Liver (tissue), 9 donors: ENCODE data around the gene NAT14. TPM values are rescaled to one million over a fixed set of nuclear protein-coding genes. Genes with fewer than 3 reads are reported as not detected.
A peak's percentile ranks its signal among the peaks of the same experiment; 100 is the strongest.

Experiments
- DNase-seq: peaks from one replicate; pipeline ENCODE4 v3.0.0-alpha.2; 2017; ENCODE audit warnings: low spot score
- H3K27ac ChIP-seq, 2 donors: one replicate each; pipeline ENCODE4 v1.7.0; 2013; ENCODE audit warnings: inconsistent platforms in 2 of 2, low read length in 2 of 2, control low read depth in 1 of 2, low read depth in 1 of 2, mild to moderate bottlenecking in 1 of 2
- H3K27me3 ChIP-seq, 4 donors: one replicate each; pipeline versions ENCODE4 v1.6.1 to v1.7.0; 2013; ENCODE audit warnings: low read length in 3 of 4, inconsistent platforms in 1 of 4, mild to moderate bottlenecking in 1 of 4, moderate library complexity in 1 of 4; ENCODE audit not compliant: control insufficient read depth in 4 of 4, insufficient read depth in 4 of 4
- H3K36me3 ChIP-seq, 4 donors: one replicate each; pipeline versions ENCODE4 v1.6.1 to v1.7.0; 2013; ENCODE audit warnings: low read length in 3 of 4, mild to moderate bottlenecking in 3 of 4, low read depth in 1 of 4, moderate library complexity in 1 of 4; ENCODE audit not compliant: control insufficient read depth in 4 of 4, insufficient read depth in 3 of 4
- H3K4me1 ChIP-seq, 4 donors: one replicate each; pipeline versions ENCODE4 v1.6.1 to v1.7.0; 2013; ENCODE audit warnings: low read length in 3 of 4, mild to moderate bottlenecking in 3 of 4, moderate library complexity in 1 of 4; ENCODE audit not compliant: control insufficient read depth in 4 of 4, insufficient read depth in 4 of 4
- H3K4me3 ChIP-seq, 3 donors: one replicate each; pipeline versions ENCODE4 v1.6.1 to v1.7.0; 2013; ENCODE audit warnings: low read length in 3 of 3, control low read depth in 1 of 3, low read depth in 1 of 3, mild to moderate bottlenecking in 1 of 3
- H3K9ac ChIP-seq, 2 donors: one replicate each; pipeline ENCODE4 v1.7.0; 2013; ENCODE audit warnings: low read length in 2 of 2, mild to moderate bottlenecking in 2 of 2, moderate library complexity in 2 of 2, control low read depth in 1 of 2, low read depth in 1 of 2
- H3K9me3 ChIP-seq, 4 donors: one replicate each; pipeline versions ENCODE4 v1.6.1 to v1.7.0; 2013; ENCODE audit warnings: low read length in 3 of 4; ENCODE audit not compliant: control insufficient read depth in 4 of 4
- EGR1 ChIP-seq, 2 donors: IDR thresholded peaks; 2 replicates each; pipeline ENCODE4 v1.6.1; 2016 to 2018; ENCODE audit warnings: antibody characterized with exemption in 2 of 2, low read depth in 2 of 2
- FOXA1 ChIP-seq: IDR thresholded peaks from 2 replicates; pipeline ENCODE4 v1.6.1; 2016; ENCODE audit warnings: antibody characterized with exemption
- FOXA2 ChIP-seq: IDR thresholded peaks from 2 replicates; pipeline ENCODE4 v1.6.1; 2016; ENCODE audit warnings: antibody characterized with exemption
- HNF4G ChIP-seq: IDR thresholded peaks from 2 replicates; pipeline ENCODE4 v1.6.1; 2016; ENCODE audit warnings: antibody characterized with exemption
- JUND ChIP-seq, 2 donors: IDR thresholded peaks; 2 replicates each; pipeline ENCODE4 v1.6.1; 2016; ENCODE audit warnings: antibody characterized with exemption in 2 of 2
- NR2F2 ChIP-seq: IDR thresholded peaks from 2 replicates; pipeline ENCODE4 v1.6.1; 2016; ENCODE audit warnings: antibody characterized with exemption
- RAD21 ChIP-seq, 2 donors: IDR thresholded peaks; 2 replicates each; pipeline ENCODE4 v1.6.1; 2016; ENCODE audit warnings: antibody characterized with exemption in 2 of 2, mild to moderate bottlenecking in 2 of 2
- RXRA ChIP-seq, 2 donors: IDR thresholded peaks; 2 replicates each; pipeline ENCODE4 v1.6.1; 2017 to 2018; ENCODE audit warnings: antibody characterized with exemption in 2 of 2, mild to moderate bottlenecking in 1 of 2
- SP1 ChIP-seq: IDR thresholded peaks from 2 replicates; pipeline ENCODE4 v1.6.1; 2018; ENCODE audit warnings: antibody characterized with exemption, mild to moderate bottlenecking
- YY1 ChIP-seq: IDR thresholded peaks from 2 replicates; pipeline ENCODE4 v1.6.1; 2016; ENCODE audit warnings: antibody characterized with exemption, mild to moderate bottlenecking
- WGBS: extraction: QIAGEN DNeasy Blood & Tissue Kit; methylation state at CpG from one replicate; pipeline ENCODE4 v1.1.7; 2013; 5-methylcytosine and 5-hydroxymethylcytosine counted together
- polyA plus RNA-seq, 2 donors: library from polyadenylated mRNA; stranded (reverse) in 1 of 2; unstranded in 1 of 2; fragments of 200-250 nt in 1 of 2; fragments of >200 nt in 1 of 2; fragmentation: Nextera tagmentation in 1 of 2; extraction: Ambion mirVana in 1 of 2; gene quantifications; one replicate each; pipeline versions ENCODE4 v1.2.1 to v1.2.3, GENCODE V29; 2013 to 2015
- total RNA-seq, 2 donors: library from RNA; depleted of rRNA; stranded (reverse); fragments of >200 nt; gene quantifications; one replicate each; pipeline ENCODE4 v1.2.3, GENCODE V29; 2014
- TF ChIP-seq, protein P1 (sequence below): IDR thresholded peaks from 2 replicates; pipeline ENCODE4 v1.6.1; 2016; ENCODE audit warnings: antibody characterized with exemption
- TF ChIP-seq, protein P2 (sequence below): fragments of 150-350 bp; IDR thresholded peaks from 2 replicates; pipeline ENCODE4 v1.5.1; 2017; ENCODE audit warnings: improper control_type of control experiment, low read depth, low read length; ENCODE audit not compliant: missing input control
- TF ChIP-seq, protein P3 (sequence below): IDR thresholded peaks from 2 replicates; pipeline ENCODE4 v1.6.1; 2016; ENCODE audit warnings: antibody characterized with exemption
- TF ChIP-seq, protein P4 (sequence below): IDR thresholded peaks from 2 replicates; pipeline ENCODE4 v1.6.1; 2016; ENCODE audit warnings: antibody characterized with exemption, mild to moderate bottlenecking
- TF ChIP-seq, protein P5 (sequence below): IDR thresholded peaks from 2 replicates; pipeline ENCODE4 v1.6.1; 2016; ENCODE audit warnings: antibody characterized with exemption
- donor health status: healthy.
- donor health status: healthy.
- donor health status: healthy.
- donor health status: healthy.
- donor health status: healthy.

The NAT14 gene
- total and polyA plus RNA-seq, 4 donors: 1.4 to 3.7 (median 3.0) TPM

DNA sequence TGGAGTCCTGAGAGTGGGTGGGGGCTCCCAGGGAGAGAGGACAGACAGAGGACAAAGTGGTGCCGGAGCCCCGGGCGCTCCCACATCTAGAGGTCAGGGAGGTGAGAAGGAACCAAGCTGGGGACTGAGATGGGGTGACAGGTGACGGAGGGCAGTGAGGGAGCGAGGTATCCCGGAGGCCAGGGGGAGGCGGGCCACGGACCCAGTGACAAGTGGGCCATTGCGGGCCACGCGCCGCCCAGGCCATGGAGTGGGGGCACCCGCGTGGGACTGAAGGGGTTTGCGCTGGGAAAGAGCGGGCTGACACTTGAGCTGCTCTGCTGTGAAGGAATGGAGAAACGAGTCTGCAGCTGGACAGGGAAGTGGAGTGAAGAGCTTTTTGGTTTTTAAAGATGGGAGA, 5.9 kb upstream of the NAT14 start:
- 92% methylated on average over 17 of the region's 17 CpGs for WGBS
- no peaks in the 10 kb centered on the region for H3K9me3 ChIP-seq
- peaks cover 7 to 28% (median 18%) of the 10 kb centered on the region in 4 donors for H3K4me1 ChIP-seq
- H3K4me3 ChIP-seq: no peak overlapping the region
- H3K9ac ChIP-seq: no peak overlapping the region
- H3K36me3 ChIP-seq: peaks cover 0 to 11% (median 5%) of the 10 kb centered on the region in 4 donors
- TF ChIP-seq NR2F2 (no peak), HNF4G (no peak), YY1 (no peak), FOXA1 (no peak), JUND (IDR thresholded peaks at IDR 0.05) (no peak), FOXA2 (no peak), EGR1 (IDR thresholded peaks at IDR 0.05; ENCODE audit: low read depth in 2 of 2) (no peak), RXRA (IDR thresholded peaks at IDR 0.05) (no peak), RAD21 (IDR thresholded peaks at IDR 0.05) (no peak)
- TF ChIP-seq, protein P1, sequence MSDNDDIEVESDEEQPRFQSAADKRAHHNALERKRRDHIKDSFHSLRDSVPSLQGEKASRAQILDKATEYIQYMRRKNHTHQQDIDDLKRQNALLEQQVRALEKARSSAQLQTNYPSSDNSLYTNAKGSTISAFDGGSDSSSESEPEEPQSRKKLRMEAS: no peak
- TF ChIP-seq, protein P2, sequence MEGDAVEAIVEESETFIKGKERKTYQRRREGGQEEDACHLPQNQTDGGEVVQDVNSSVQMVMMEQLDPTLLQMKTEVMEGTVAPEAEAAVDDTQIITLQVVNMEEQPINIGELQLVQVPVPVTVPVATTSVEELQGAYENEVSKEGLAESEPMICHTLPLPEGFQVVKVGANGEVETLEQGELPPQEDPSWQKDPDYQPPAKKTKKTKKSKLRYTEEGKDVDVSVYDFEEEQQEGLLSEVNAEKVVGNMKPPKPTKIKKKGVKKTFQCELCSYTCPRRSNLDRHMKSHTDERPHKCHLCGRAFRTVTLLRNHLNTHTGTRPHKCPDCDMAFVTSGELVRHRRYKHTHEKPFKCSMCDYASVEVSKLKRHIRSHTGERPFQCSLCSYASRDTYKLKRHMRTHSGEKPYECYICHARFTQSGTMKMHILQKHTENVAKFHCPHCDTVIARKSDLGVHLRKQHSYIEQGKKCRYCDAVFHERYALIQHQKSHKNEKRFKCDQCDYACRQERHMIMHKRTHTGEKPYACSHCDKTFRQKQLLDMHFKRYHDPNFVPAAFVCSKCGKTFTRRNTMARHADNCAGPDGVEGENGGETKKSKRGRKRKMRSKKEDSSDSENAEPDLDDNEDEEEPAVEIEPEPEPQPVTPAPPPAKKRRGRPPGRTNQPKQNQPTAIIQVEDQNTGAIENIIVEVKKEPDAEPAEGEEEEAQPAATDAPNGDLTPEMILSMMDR: no peak
- TF ChIP-seq, protein P3, sequence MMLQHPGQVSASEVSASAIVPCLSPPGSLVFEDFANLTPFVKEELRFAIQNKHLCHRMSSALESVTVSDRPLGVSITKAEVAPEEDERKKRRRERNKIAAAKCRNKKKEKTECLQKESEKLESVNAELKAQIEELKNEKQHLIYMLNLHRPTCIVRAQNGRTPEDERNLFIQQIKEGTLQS: no peak
- TF ChIP-seq, protein P4, sequence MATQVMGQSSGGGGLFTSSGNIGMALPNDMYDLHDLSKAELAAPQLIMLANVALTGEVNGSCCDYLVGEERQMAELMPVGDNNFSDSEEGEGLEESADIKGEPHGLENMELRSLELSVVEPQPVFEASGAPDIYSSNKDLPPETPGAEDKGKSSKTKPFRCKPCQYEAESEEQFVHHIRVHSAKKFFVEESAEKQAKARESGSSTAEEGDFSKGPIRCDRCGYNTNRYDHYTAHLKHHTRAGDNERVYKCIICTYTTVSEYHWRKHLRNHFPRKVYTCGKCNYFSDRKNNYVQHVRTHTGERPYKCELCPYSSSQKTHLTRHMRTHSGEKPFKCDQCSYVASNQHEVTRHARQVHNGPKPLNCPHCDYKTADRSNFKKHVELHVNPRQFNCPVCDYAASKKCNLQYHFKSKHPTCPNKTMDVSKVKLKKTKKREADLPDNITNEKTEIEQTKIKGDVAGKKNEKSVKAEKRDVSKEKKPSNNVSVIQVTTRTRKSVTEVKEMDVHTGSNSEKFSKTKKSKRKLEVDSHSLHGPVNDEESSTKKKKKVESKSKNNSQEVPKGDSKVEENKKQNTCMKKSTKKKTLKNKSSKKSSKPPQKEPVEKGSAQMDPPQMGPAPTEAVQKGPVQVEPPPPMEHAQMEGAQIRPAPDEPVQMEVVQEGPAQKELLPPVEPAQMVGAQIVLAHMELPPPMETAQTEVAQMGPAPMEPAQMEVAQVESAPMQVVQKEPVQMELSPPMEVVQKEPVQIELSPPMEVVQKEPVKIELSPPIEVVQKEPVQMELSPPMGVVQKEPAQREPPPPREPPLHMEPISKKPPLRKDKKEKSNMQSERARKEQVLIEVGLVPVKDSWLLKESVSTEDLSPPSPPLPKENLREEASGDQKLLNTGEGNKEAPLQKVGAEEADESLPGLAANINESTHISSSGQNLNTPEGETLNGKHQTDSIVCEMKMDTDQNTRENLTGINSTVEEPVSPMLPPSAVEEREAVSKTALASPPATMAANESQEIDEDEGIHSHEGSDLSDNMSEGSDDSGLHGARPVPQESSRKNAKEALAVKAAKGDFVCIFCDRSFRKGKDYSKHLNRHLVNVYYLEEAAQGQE: no peak
- TF ChIP-seq, protein P5, sequence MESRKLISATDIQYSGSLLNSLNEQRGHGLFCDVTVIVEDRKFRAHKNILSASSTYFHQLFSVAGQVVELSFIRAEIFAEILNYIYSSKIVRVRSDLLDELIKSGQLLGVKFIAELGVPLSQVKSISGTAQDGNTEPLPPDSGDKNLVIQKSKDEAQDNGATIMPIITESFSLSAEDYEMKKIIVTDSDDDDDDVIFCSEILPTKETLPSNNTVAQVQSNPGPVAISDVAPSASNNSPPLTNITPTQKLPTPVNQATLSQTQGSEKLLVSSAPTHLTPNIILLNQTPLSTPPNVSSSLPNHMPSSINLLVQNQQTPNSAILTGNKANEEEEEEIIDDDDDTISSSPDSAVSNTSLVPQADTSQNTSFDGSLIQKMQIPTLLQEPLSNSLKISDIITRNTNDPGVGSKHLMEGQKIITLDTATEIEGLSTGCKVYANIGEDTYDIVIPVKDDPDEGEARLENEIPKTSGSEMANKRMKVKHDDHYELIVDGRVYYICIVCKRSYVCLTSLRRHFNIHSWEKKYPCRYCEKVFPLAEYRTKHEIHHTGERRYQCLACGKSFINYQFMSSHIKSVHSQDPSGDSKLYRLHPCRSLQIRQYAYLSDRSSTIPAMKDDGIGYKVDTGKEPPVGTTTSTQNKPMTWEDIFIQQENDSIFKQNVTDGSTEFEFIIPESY: no peak
- H3K27me3 ChIP-seq: no peaks in the 10 kb centered on the region
- DNase-seq: no peak
- no peak overlapping the region for H3K27ac ChIP-seq

DNA sequence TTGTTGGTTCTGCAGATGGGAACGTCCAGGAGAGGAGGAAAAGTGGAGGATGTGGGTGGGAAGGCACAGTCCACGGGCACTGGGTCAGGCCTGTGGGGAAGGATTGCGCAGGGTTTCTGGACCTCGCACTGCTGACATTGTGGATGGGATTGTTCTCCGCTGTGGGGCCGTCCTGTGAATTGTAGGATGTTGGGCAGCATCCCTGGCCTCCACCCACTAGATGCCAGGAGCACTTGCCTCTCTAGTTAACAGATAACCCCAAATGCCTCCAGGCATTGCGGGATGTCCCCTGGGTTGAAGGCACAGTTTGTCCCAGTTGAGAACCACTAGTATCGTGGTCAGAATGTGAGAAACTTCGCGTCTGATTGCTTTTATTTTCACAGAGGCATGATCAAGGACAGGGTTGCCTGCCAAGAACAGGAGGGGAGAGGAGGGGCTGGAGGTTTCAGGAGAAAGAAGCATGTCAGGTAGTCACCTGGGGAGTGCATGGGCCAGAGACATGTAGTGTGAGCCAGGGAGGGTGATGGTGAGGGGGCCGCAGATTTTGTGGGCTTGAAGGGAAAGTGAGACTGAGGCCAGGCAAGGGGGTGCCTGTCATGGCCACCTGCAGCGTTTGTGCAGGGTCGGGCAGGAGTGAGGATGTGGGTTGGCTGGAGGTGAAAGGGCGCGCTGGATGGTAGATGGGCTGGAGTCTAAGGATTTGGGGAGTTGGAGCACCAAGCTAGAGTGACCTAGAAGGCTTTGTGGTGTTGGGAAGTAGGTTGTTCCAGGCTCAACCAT, 5.3 kb upstream of the NAT14 start:
- no peak for DNase-seq
- no peak overlapping the region for H3K4me3 ChIP-seq

More for the DNA sequence above, 5.3 kb upstream of the NAT14 start:
- Histone ChIP-seq H3K9ac (no peak overlapping the region), H3K27me3 (no peaks in the 10 kb centered on the region), H3K9me3 (no peaks in the 10 kb centered on the region), H3K4me1 (peaks cover 8 to 34% (median 23%) of the 10 kb centered on the region in 4 donors), H3K36me3 (peaks cover 0 to 11% (median 5%) of the 10 kb centered on the region in 4 donors), H3K27ac (no peak overlapping the region)
- WGBS: 77% methylated on average over 15 of the region's 15 CpGs
- TF ChIP-seq SP1 (peak; percentile 13), RAD21 (IDR thresholded peaks at IDR 0.05) (no peak), HNF4G (no peak)
